HG03135 (cell line): Measurements from ENCODE around the gene ZBTB45.
"Not testable (repeated sequence)": the region's sequence is repeated elsewhere in the genome, so short reads cannot be mapped to it uniquely, and the experiment has no call there.

Source experiments
- ATAC-seq: cut with Tn5 transposase; IDR thresholded peaks from one replicate; pipeline ENCODE4 v1.9.1; 2021; ENCODE audit warnings: mild to moderate bottlenecking, moderate library complexity; ENCODE audit not compliant: unreplicated experiment

Gene ZBTB45

GRCh38 chr19:58477130-58477529 is 42.5 kb downstream of the ZBTB45 start:
- no peak for ATAC-seq

- ATAC-seq, result no peak
Observed at GRCh38 chr19:58476498-58477015, 43.1 kb downstream of the ZBTB45 start.

GRCh38 chr19:58475714-58476497 is 43.7 kb downstream of the ZBTB45 start, which contains the start of gene ZNF446:
Gene ZNF446, plus strand, starts transcription at chr19:58476352. Its CDS starts 867 bp downstream, at chr19:58477219.
- ATAC-seq, result peak; percentile 82

GRCh38 chr19:58474997-58475713 is 44.5 kb downstream of the ZBTB45 start:
- peak; percentile 10 for ATAC-seq

- no peak for ATAC-seq
Observed at GRCh38 chr19:58474291-58474996, 45.2 kb downstream of the ZBTB45 start.

- no peak for ATAC-seq
Observed at GRCh38 chr19:58473775-58474174, 45.8 kb downstream of the ZBTB45 start.

GRCh38 chr19:58471736-58472135 is 47.9 kb downstream of the ZBTB45 start:
- no peak for ATAC-seq

- ATAC-seq, result not testable (repeated sequence)
Observed at GRCh38 chr19:58470837-58471543, 48.6 kb downstream of the ZBTB45 start.

- ATAC-seq, result no peak
Observed at GRCh38 chr19:58469241-58470013, 50.2 kb downstream of the ZBTB45 start.

GRCh38 chr19:58468216-58468839 is 51.3 kb downstream of the ZBTB45 start:
- no peak for ATAC-seq

GRCh38 chr19:58466760-58467589 is 52.6 kb downstream of the ZBTB45 start, which contains the start of gene ZNF324:
Gene ZNF324, plus strand, starts transcription at chr19:58467080. Its CDS starts 2,106 bp downstream, at chr19:58469186.
- ATAC-seq, result peak; percentile 84

- ATAC-seq, result peak; percentile 23
Observed at GRCh38 chr19:58466089-58466759, 53.4 kb downstream of the ZBTB45 start.
